HepG2 (cell line): ENCODE data around the gene SHLD1.

ENCODE experiments used
- KDM1A ChIP-seq: IDR thresholded peaks from 2 replicates; pipeline ENCODE4 v1.6.1; 2016; ENCODE audit warnings: missing compliant biosample characterization
- PHF21A ChIP-seq: sonication (generic); formaldehyde crosslinking; IDR thresholded peaks from 2 replicates; pipeline ENCODE4 v1.5.0; 2020; ENCODE audit warnings: mild to moderate bottlenecking, missing genetic modification reagents
- ZNF780A ChIP-seq: sonication (generic); formaldehyde crosslinking; IDR thresholded peaks from 2 replicates; pipeline ENCODE4 v1.8.0; 2022; ENCODE audit warnings: mild to moderate bottlenecking, missing genetic modification reagents, moderate library complexity
- TF ChIP-seq, protein P1 (sequence below): sonication (generic); formaldehyde crosslinking; IDR thresholded peaks from 2 replicates; pipeline ENCODE4 v1.9.0; 2021; ENCODE audit warnings: missing genetic modification reagents, borderline replicate concordance
- TF ChIP-seq, protein P2 (sequence below): sonication (generic); formaldehyde crosslinking; IDR thresholded peaks from 2 replicates; pipeline ENCODE4 v1.5.0; 2020; ENCODE audit warnings: mild to moderate bottlenecking, missing genetic modification reagents, moderate library complexity

DNA sequence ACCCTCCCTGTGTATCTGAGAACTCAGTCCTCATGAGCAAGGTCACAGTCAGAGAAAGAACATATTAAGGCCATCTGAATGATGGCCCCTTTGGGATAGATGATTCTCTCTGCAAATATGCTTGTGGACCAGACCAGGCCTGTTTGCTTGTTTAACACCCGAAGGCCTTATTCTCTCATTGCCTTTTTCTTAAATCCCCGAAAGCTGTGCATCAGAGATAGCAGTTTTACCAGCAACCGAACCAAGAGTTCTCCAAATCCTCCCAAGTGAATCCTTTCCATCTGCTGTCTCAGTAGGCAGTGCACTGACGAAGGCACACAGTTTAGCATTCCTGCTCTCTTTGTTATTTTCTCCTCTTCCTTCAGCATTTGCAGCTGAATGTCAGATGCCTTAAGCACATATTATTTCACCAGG, 120.4 kb downstream of the SHLD1 start:
- TF ChIP-seq, protein P1, sequence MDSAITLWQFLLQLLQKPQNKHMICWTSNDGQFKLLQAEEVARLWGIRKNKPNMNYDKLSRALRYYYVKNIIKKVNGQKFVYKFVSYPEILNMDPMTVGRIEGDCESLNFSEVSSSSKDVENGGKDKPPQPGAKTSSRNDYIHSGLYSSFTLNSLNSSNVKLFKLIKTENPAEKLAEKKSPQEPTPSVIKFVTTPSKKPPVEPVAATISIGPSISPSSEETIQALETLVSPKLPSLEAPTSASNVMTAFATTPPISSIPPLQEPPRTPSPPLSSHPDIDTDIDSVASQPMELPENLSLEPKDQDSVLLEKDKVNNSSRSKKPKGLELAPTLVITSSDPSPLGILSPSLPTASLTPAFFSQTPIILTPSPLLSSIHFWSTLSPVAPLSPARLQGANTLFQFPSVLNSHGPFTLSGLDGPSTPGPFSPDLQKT, result no peak
- TF ChIP-seq KDM1A (no peak), PHF21A (CRISPR knock-in tag) (no peak), ZNF780A (no peak)
- TF ChIP-seq, protein P2, sequence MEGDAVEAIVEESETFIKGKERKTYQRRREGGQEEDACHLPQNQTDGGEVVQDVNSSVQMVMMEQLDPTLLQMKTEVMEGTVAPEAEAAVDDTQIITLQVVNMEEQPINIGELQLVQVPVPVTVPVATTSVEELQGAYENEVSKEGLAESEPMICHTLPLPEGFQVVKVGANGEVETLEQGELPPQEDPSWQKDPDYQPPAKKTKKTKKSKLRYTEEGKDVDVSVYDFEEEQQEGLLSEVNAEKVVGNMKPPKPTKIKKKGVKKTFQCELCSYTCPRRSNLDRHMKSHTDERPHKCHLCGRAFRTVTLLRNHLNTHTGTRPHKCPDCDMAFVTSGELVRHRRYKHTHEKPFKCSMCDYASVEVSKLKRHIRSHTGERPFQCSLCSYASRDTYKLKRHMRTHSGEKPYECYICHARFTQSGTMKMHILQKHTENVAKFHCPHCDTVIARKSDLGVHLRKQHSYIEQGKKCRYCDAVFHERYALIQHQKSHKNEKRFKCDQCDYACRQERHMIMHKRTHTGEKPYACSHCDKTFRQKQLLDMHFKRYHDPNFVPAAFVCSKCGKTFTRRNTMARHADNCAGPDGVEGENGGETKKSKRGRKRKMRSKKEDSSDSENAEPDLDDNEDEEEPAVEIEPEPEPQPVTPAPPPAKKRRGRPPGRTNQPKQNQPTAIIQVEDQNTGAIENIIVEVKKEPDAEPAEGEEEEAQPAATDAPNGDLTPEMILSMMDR (CRISPR knock-in tag), result no peak
